ENCODE data around the gene COA6. TPM values are rescaled to one million over a fixed set of nuclear protein-coding genes. Genes with fewer than 3 reads are reported as not detected.
A peak's percentile ranks its signal among the peaks of the same experiment; 100 is the strongest.

The COA6 gene
- total and polyA plus RNA-seq, 2 of the 13 experiments (the other 11 are each of a cell fraction or from before 2014, with no cell fraction given): 32.4 to 104 TPM

GRCh38 chr1:234356615-234357269, 16.5 kb upstream of the COA6 start (continued):
- peak; percentile 49; the same call in 1 of the 2 replicates for TF ChIP-seq HNF1B (CRISPR knock-in tag; IDR thresholded peaks at IDR 0.05)
- peak; percentile 80 for TF ChIP-seq SALL1 (CRISPR knock-in tag; IDR thresholded peaks at IDR 0.05)
- TF ChIP-seq, protein P1, sequence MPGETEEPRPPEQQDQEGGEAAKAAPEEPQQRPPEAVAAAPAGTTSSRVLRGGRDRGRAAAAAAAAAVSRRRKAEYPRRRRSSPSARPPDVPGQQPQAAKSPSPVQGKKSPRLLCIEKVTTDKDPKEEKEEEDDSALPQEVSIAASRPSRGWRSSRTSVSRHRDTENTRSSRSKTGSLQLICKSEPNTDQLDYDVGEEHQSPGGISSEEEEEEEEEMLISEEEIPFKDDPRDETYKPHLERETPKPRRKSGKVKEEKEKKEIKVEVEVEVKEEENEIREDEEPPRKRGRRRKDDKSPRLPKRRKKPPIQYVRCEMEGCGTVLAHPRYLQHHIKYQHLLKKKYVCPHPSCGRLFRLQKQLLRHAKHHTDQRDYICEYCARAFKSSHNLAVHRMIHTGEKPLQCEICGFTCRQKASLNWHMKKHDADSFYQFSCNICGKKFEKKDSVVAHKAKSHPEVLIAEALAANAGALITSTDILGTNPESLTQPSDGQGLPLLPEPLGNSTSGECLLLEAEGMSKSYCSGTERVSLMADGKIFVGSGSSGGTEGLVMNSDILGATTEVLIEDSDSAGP (CRISPR knock-in tag; IDR thresholded peaks at IDR 0.05; ENCODE audit: borderline replicate concordance): peak; percentile 58; the same call in 1 of the 2 replicates
- TF ChIP-seq, protein P2, sequence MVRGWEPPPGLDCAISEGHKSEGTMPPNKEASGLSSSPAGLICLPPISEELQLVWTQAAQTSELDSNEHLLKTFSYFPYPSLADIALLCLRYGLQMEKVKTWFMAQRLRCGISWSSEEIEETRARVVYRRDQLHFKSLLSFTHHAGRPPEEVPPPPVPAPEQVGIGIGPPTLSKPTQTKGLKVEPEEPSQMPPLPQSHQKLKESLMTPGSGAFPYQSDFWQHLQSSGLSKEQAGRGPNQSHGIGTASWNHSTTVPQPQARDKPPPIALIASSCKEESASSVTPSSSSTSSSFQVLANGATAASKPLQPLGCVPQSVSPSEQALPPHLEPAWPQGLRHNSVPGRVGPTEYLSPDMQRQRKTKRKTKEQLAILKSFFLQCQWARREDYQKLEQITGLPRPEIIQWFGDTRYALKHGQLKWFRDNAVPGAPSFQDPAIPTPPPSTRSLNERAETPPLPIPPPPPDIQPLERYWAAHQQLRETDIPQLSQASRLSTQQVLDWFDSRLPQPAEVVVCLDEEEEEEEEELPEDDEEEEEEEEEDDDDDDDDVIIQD (CRISPR knock-in tag; IDR thresholded peaks at IDR 0.05; ENCODE audit: low read depth): 0 out of 2 replicates have a peak, but pooled peaks have one; percentile 19
- peak; percentile 44 for TF ChIP-seq MED1 (CRISPR knock-in tag; IDR thresholded peaks at IDR 0.05)
- TF ChIP-seq KDM5A (IDR thresholded peaks at IDR 0.05; ENCODE audit: borderline replicate concordance, low read length): 0 out of 2 replicates have a peak, but pooled peaks have one; percentile 22
- TF ChIP-seq HNF4A (CRISPR knock-in tag; IDR thresholded peaks at IDR 0.05): peak; percentile 34; the same call in 1 of the 2 replicates
- TF ChIP-seq, protein P3, sequence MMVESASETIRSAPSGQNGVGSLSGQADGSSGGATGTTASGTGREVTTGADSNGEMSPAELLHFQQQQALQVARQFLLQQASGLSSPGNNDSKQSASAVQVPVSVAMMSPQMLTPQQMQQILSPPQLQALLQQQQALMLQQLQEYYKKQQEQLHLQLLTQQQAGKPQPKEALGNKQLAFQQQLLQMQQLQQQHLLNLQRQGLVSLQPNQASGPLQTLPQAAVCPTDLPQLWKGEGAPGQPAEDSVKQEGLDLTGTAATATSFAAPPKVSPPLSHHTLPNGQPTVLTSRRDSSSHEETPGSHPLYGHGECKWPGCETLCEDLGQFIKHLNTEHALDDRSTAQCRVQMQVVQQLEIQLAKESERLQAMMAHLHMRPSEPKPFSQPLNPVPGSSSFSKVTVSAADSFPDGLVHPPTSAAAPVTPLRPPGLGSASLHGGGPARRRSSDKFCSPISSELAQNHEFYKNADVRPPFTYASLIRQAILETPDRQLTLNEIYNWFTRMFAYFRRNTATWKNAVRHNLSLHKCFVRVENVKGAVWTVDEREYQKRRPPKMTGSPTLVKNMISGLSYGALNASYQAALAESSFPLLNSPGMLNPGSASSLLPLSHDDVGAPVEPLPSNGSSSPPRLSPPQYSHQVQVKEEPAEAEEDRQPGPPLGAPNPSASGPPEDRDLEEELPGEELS (CRISPR knock-in tag; IDR thresholded peaks at IDR 0.05): peak; percentile 20; the same call in 1 of the 2 replicates
- peak; percentile 45 for TF ChIP-seq YY1 (IDR thresholded peaks at IDR 0.05; ENCODE audit: insufficient read depth, insufficient replicate concordance, low read depth, low read length)
- TF ChIP-seq ZNF747 (CRISPR knock-in tag; IDR thresholded peaks at IDR 0.05; ENCODE audit: borderline replicate concordance): 0 out of 2 replicates have a peak, but pooled peaks have one; percentile 57
- peak; percentile 18; the same call in 1 of the 2 replicates for TF ChIP-seq GMEB1 (CRISPR knock-in tag; IDR thresholded peaks at IDR 0.05; ENCODE audit: borderline replicate concordance)
- TF ChIP-seq MEIS1 (CRISPR knock-in tag; IDR thresholded peaks at IDR 0.05; ENCODE audit: borderline replicate concordance): peak; percentile 34; the same call in 1 of the 2 replicates
- TF ChIP-seq, protein P4, sequence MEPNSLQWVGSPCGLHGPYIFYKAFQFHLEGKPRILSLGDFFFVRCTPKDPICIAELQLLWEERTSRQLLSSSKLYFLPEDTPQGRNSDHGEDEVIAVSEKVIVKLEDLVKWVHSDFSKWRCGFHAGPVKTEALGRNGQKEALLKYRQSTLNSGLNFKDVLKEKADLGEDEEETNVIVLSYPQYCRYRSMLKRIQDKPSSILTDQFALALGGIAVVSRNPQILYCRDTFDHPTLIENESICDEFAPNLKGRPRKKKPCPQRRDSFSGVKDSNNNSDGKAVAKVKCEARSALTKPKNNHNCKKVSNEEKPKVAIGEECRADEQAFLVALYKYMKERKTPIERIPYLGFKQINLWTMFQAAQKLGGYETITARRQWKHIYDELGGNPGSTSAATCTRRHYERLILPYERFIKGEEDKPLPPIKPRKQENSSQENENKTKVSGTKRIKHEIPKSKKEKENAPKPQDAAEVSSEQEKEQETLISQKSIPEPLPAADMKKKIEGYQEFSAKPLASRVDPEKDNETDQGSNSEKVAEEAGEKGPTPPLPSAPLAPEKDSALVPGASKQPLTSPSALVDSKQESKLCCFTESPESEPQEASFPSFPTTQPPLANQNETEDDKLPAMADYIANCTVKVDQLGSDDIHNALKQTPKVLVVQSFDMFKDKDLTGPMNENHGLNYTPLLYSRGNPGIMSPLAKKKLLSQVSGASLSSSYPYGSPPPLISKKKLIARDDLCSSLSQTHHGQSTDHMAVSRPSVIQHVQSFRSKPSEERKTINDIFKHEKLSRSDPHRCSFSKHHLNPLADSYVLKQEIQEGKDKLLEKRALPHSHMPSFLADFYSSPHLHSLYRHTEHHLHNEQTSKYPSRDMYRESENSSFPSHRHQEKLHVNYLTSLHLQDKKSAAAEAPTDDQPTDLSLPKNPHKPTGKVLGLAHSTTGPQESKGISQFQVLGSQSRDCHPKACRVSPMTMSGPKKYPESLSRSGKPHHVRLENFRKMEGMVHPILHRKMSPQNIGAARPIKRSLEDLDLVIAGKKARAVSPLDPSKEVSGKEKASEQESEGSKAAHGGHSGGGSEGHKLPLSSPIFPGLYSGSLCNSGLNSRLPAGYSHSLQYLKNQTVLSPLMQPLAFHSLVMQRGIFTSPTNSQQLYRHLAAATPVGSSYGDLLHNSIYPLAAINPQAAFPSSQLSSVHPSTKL (CRISPR knock-in tag; IDR thresholded peaks at IDR 0.05): 0 out of 2 replicates have a peak, but pooled peaks have one; percentile 17
- TF ChIP-seq ZNF225 (CRISPR knock-in tag; IDR thresholded peaks at IDR 0.05): 0 out of 2 replicates have a peak, but pooled peaks have one; percentile 40

Data from HepG2 (cell line).